ENCODE measurements around the gene DTNB. TPM values are rescaled to one million over a fixed set of nuclear protein-coding genes. Genes with fewer than 3 reads are reported as not detected.
"Not testable (repeated sequence)": the region's sequence is repeated elsewhere in the genome, so short reads cannot be mapped to it uniquely, and the experiment has no call there.

Gene DTNB
- total RNA-seq, 1 experiment from 2014 or later = 51.9 TPM

DNA sequence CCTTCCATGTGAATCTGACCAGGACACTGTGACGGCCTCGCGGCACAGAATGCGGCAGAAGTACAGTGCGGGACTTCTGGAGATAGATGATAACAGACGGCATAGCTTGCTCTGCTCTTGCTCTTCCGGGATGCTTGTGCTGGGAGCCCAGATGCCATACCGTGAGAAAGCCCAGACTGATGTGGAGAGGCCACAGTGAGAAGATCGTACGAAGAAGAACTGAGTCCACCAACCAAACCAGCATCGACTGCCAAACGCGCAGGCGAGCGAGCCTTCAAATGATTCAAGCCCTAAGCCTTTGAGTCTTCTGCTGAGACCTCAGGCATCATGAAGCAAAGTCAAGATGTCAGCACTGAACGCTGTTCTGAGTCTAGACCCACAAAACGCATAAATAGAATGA is 33.7 kb downstream of the DTNB start:
- POLR2A ChIA-PET (ENCODE audit: unreplicated experiment) = interaction anchor here (0.7 kb wide), 1 partner anchor 37 kb away, joined by 28 read pairs; no protein-coding TSS in a partner anchor
- intact Hi-C loops (cut with micrococcal nuclease; ENCODE audit: unreplicated experiment) = no loop called here

DNA sequence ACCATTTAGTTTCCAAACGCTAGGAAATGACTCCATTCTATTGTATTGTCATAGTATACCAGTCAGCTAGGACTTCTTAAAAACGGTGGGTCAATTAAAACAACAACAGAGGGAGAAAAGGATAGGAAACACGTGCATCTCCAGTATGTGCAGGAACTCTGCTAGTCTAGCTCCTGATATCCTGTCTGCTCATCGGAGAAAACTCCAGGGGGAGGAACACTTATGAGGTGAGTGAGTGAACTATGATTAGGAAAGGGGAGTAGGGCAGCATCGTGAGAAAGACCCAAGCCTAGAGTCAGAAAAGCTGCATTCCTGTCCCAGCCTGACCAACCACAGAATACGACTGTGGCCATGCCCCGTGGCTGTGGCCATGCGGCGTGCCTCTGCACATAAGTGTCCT is 34.2 kb downstream of the DTNB start:
- no peaks in the 10 kb centered on the region for H3K27me3 ChIP-seq (ENCODE audit: insufficient read depth, low read depth)
- H3K4me3 ChIP-seq = no peak overlapping the region
- no peak overlapping the region for H3K27ac ChIP-seq
- H3K9me3 ChIP-seq (ENCODE audit: insufficient read depth, low read depth) = no peaks in the 10 kb centered on the region
- intact Hi-C loops (cut with micrococcal nuclease; ENCODE audit: unreplicated experiment) = no loop called here
- ChIA-PET CTCF (interaction anchor here (0.6 kb wide), 1 partner anchor 35 kb away, joined by 3 read pairs; the partner anchor contains the start of gene DTNB), POLR2A (ENCODE audit: unreplicated experiment) (no interaction called here)
- H3K9me2 ChIP-seq (ENCODE audit: insufficient read depth) = no peaks in the 10 kb centered on the region
- H3K4me1 ChIP-seq (replicated peaks; ENCODE audit: insufficient read depth) = peaks cover 12% of the 10 kb centered on the region
- H4K20me1 ChIP-seq (ENCODE audit: insufficient read depth) = no peaks in the 10 kb centered on the region
- TF ChIP-seq EZH2 (IDR thresholded peaks at IDR 0.05; ENCODE audit: low read depth) = no peak
- TF ChIP-seq, protein P1, sequence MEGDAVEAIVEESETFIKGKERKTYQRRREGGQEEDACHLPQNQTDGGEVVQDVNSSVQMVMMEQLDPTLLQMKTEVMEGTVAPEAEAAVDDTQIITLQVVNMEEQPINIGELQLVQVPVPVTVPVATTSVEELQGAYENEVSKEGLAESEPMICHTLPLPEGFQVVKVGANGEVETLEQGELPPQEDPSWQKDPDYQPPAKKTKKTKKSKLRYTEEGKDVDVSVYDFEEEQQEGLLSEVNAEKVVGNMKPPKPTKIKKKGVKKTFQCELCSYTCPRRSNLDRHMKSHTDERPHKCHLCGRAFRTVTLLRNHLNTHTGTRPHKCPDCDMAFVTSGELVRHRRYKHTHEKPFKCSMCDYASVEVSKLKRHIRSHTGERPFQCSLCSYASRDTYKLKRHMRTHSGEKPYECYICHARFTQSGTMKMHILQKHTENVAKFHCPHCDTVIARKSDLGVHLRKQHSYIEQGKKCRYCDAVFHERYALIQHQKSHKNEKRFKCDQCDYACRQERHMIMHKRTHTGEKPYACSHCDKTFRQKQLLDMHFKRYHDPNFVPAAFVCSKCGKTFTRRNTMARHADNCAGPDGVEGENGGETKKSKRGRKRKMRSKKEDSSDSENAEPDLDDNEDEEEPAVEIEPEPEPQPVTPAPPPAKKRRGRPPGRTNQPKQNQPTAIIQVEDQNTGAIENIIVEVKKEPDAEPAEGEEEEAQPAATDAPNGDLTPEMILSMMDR (conservative IDR thresholded peaks at IDR 0.05) = no peak
- H3F3A ChIP-seq (ENCODE audit: insufficient read depth, low read depth) = no peaks in the 10 kb centered on the region; the same call in 1 of the 2 replicates
- H3K79me2 ChIP-seq (ENCODE audit: low read depth) = no peaks in the 10 kb centered on the region
- H2AFZ ChIP-seq = no peak overlapping the region
- no peak for DNase-seq
- H3K4me2 ChIP-seq = no peak overlapping the region
- BruUV-seq (replicated peaks) = no TSS peak
- no peaks in the 10 kb centered on the region; the same call in 1 of the 2 replicates for H3K36me3 ChIP-seq (ENCODE audit: low read depth)

More for the DNA sequence above, 33.7 kb downstream of the DTNB start:
- no peaks in the 10 kb centered on the region; the same call in 1 of the 2 replicates for H3K36me3 ChIP-seq (ENCODE audit: low read depth)
- H3K4me3 ChIP-seq = no peak overlapping the region
- no peaks in the 10 kb centered on the region for H3K27me3 ChIP-seq (ENCODE audit: insufficient read depth, low read depth)
- no peak for DNase-seq
- no TSS peak for BruUV-seq (replicated peaks)
- no peak overlapping the region for H2AFZ ChIP-seq
- CTCF ChIA-PET = no interaction called here
- no peak overlapping the region for H3K27ac ChIP-seq
- H3F3A ChIP-seq (ENCODE audit: insufficient read depth, low read depth) = no peaks in the 10 kb centered on the region; the same call in 1 of the 2 replicates
- no peaks in the 10 kb centered on the region for H3K9me2 ChIP-seq (ENCODE audit: insufficient read depth)
- no peaks in the 10 kb centered on the region for H4K20me1 ChIP-seq (ENCODE audit: insufficient read depth)
- no peaks in the 10 kb centered on the region for H3K9me3 ChIP-seq (ENCODE audit: insufficient read depth, low read depth)
- H3K79me2 ChIP-seq (ENCODE audit: low read depth) = no peaks in the 10 kb centered on the region
- no peak overlapping the region for H3K4me2 ChIP-seq
- peaks cover 17% of the 10 kb centered on the region for H3K4me1 ChIP-seq (replicated peaks; ENCODE audit: insufficient read depth)
- no peak for TF ChIP-seq EZH2 (IDR thresholded peaks at IDR 0.05; ENCODE audit: low read depth)
- TF ChIP-seq, protein P1 (conservative IDR thresholded peaks at IDR 0.05) = no peak

DNA sequence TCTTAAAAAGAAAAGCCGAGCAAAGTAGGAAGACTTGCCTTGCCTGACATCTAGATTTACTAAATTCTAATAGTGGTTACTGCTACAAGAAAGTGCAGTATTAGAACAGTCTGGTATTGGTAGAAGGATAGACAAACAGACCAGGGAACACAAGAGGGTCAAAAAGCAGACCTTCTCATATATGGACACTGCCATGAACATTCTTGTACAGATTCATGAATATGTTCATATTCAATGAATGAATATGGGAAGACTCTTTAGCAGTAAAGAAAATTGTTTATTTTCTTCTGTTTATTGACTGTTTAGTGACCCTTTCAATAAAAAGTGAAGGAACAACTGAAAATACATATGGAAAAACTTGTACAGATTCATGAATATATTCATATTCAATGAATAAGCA is 37.6 kb downstream of the DTNB start:
- no peaks in the 10 kb centered on the region for H4K20me1 ChIP-seq (ENCODE audit: insufficient read depth)
- H2AFZ ChIP-seq = no peak overlapping the region
- no peaks in the 10 kb centered on the region for H3K79me2 ChIP-seq (ENCODE audit: low read depth)
- no TSS peak for BruUV-seq (replicated peaks)
- H3K4me3 ChIP-seq = no peak overlapping the region
- H3K27ac ChIP-seq = no peak overlapping the region
- H3F3A ChIP-seq (ENCODE audit: insufficient read depth, low read depth) = no peaks in the 10 kb centered on the region
- no peak overlapping the region for H3K4me2 ChIP-seq
- DNase-seq = no peak
- peaks cover 4% of the 10 kb centered on the region; the same call in 1 of the 2 replicates for H3K36me3 ChIP-seq (ENCODE audit: low read depth)
- H3K9me3 ChIP-seq (ENCODE audit: insufficient read depth, low read depth) = no peaks in the 10 kb centered on the region
- intact Hi-C loops (cut with micrococcal nuclease; ENCODE audit: unreplicated experiment) = no loop called here
- CTCF ChIA-PET = no interaction called here
- H3K9me2 ChIP-seq (ENCODE audit: insufficient read depth) = no peaks in the 10 kb centered on the region
- H3K27me3 ChIP-seq (ENCODE audit: insufficient read depth, low read depth) = no peaks in the 10 kb centered on the region
- POLR2A ChIA-PET (ENCODE audit: unreplicated experiment) = no interaction called here
- H3K4me1 ChIP-seq (replicated peaks; ENCODE audit: insufficient read depth) = no peaks in the 10 kb centered on the region
- TF ChIP-seq EZH2 (IDR thresholded peaks at IDR 0.05; ENCODE audit: low read depth) = no peak
- TF ChIP-seq, protein P1 (conservative IDR thresholded peaks at IDR 0.05) = no peak

DNA sequence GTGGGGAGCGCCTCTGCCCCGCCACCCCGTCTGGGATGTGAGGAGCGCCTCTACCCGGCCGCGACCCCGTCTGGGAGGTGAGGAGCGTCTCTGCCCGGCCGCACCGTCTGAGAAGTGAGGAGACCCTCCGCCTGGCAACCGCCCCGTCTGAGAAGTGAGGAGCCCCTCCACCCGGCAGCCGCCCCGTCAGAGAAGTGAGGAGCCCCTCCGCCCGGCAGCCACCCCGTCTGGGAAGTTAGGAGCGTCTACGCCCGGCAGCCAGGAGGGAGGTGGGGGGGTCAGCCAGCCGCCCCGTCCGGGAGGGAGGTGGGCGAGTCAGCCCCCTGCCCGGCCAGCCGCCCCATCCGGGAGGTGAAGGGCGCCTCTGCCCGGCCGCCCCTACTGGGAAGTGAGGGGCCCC is 39.6 kb downstream of the DTNB start:
- H4K20me1 ChIP-seq (ENCODE audit: insufficient read depth); H3K79me2 ChIP-seq (ENCODE audit: low read depth); H3K27me3 ChIP-seq (ENCODE audit: insufficient read depth, low read depth); POLR2A ChIA-PET (ENCODE audit: unreplicated experiment); H3K4me2 ChIP-seq; H3K27ac ChIP-seq; H3K4me1 ChIP-seq (replicated peaks; ENCODE audit: insufficient read depth); BruUV-seq (replicated peaks); H3K9me2 ChIP-seq (ENCODE audit: insufficient read depth); CTCF ChIA-PET; H3K4me3 ChIP-seq; DNase-seq; intact Hi-C loops (cut with micrococcal nuclease; ENCODE audit: unreplicated experiment); H3K36me3 ChIP-seq (ENCODE audit: low read depth); H3F3A ChIP-seq (ENCODE audit: insufficient read depth, low read depth); H2AFZ ChIP-seq; H3K9me3 ChIP-seq (ENCODE audit: insufficient read depth, low read depth): not testable (repeated sequence)

Data from PC-9 (cell line).